ENCODE measurements around the gene COG6.

Gene COG6

GRCh38 chr13:39685652-39686051, 30.2 kb downstream of the COG6 start:
- H3K36me3 ChIP-seq (replicated peaks; ENCODE audit: insufficient read depth, low read length) = no peaks in the 10 kb centered on the region
- DNase-seq = no peak
- H3K4me1 ChIP-seq (ENCODE audit: low read length) = peaks cover 15% of the 10 kb centered on the region; the same call in 1 of the 2 replicates
- no peak overlapping the region for H2AFZ ChIP-seq (ENCODE audit: low read length)
- H3F3A ChIP-seq (ENCODE audit: insufficient read depth, low read length) = no peaks in the 10 kb centered on the region
- H3K27ac ChIP-seq (ENCODE audit: low read length) = no peak overlapping the region
- H3K9ac ChIP-seq (ENCODE audit: low read length) = no peak overlapping the region
- H4K20me1 ChIP-seq (ENCODE audit: insufficient read depth, low read length) = no peaks in the 10 kb centered on the region
- H3K79me2 ChIP-seq (ENCODE audit: low read length) = no peaks in the 10 kb centered on the region
- no peak for TF ChIP-seq CTCF (IDR thresholded peaks at IDR 0.05; ENCODE audit: low read length)
- no peak for TF ChIP-seq EZH2 (optimal IDR thresholded peaks at IDR 0.05; ENCODE audit: low read depth, low read length)
- no peak for TF ChIP-seq EZH2phosphoT487 (IDR thresholded peaks at IDR 0.05; ENCODE audit: low read length)
- H3K4me3 ChIP-seq (ENCODE audit: low read length) = no peak overlapping the region
- no peak overlapping the region for H3K4me2 ChIP-seq (ENCODE audit: low read depth, low read length)
- H3K9me3 ChIP-seq (replicated peaks; ENCODE audit: insufficient read depth, low read length) = no peaks in the 10 kb centered on the region
- no peaks in the 10 kb centered on the region for H3K27me3 ChIP-seq (replicated peaks; ENCODE audit: insufficient read depth, low read length)
- H3K9me2 ChIP-seq (replicated peaks; ENCODE audit: insufficient read depth, low read length) = no peaks in the 10 kb centered on the region

DNA sequence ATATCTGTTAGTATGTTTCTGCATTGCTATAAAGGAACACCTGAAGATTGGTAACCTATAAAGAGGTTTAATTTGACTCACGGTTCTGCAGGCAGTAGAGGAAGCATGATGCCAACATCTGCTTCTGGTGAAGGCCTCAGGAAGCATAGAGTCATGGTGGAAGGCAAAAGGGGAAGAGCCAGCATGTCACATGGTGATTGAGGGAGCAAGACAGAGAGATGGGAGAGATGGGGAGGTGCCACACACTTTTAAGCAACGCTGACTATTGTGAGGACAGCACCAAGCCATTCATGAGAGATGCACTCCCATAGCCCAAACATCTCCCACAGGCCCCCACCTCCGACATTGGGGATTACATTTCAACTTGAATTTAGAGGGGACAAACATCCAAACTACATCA, 32.8 kb downstream of the COG6 start:
- TF ChIP-seq EZH2phosphoT487 (IDR thresholded peaks at IDR 0.05; ENCODE audit: low read length) (no peak), EZH2 (optimal IDR thresholded peaks at IDR 0.05; ENCODE audit: low read depth, low read length) (no peak), CTCF (IDR thresholded peaks at IDR 0.05; ENCODE audit: low read length) (no peak)
- H3K27me3 ChIP-seq (replicated peaks; ENCODE audit: insufficient read depth, low read length) = no peaks in the 10 kb centered on the region
- no peaks in the 10 kb centered on the region for H3K79me2 ChIP-seq (ENCODE audit: low read length)
- no peaks in the 10 kb centered on the region for H3F3A ChIP-seq (ENCODE audit: insufficient read depth, low read length)
- H3K9me2 ChIP-seq (replicated peaks; ENCODE audit: insufficient read depth, low read length) = no peaks in the 10 kb centered on the region
- H3K9me3 ChIP-seq (replicated peaks; ENCODE audit: insufficient read depth, low read length) = no peaks in the 10 kb centered on the region
- no peaks in the 10 kb centered on the region for H3K36me3 ChIP-seq (replicated peaks; ENCODE audit: insufficient read depth, low read length)
- no peak for DNase-seq
- H3K27ac ChIP-seq (ENCODE audit: low read length) = no peak overlapping the region
- H2AFZ ChIP-seq (ENCODE audit: low read length) = no peak overlapping the region
- H3K4me3 ChIP-seq (ENCODE audit: low read length) = no peak overlapping the region
- H3K4me2 ChIP-seq (ENCODE audit: low read depth, low read length) = no peak overlapping the region
- H4K20me1 ChIP-seq (ENCODE audit: insufficient read depth, low read length) = no peaks in the 10 kb centered on the region
- 0 out of 2 replicates have a peak, but pooled peaks cover 10% of the 10 kb centered on the region for H3K4me1 ChIP-seq (ENCODE audit: low read length)
- H3K9ac ChIP-seq (ENCODE audit: low read length) = no peak overlapping the region

GRCh38 chr13:39688699-39689405, 33.4 kb downstream of the COG6 start:
- no peak overlapping the region for H3K4me3 ChIP-seq (ENCODE audit: low read length)
- no peaks in the 10 kb centered on the region for H3K9me3 ChIP-seq (replicated peaks; ENCODE audit: insufficient read depth, low read length)
- 0 out of 2 replicates have a peak, but pooled peaks cover 9% of the 10 kb centered on the region for H3K4me1 ChIP-seq (ENCODE audit: low read length)
- no peak overlapping the region for H3K27ac ChIP-seq (ENCODE audit: low read length)
- H3K9ac ChIP-seq (ENCODE audit: low read length) = no peak overlapping the region
- no peak for TF ChIP-seq EZH2 (optimal IDR thresholded peaks at IDR 0.05; ENCODE audit: low read depth, low read length)
- TF ChIP-seq CTCF (IDR thresholded peaks at IDR 0.05; ENCODE audit: low read length) = no peak
- no peak for TF ChIP-seq EZH2phosphoT487 (IDR thresholded peaks at IDR 0.05; ENCODE audit: low read length)
- no peaks in the 10 kb centered on the region for H3K27me3 ChIP-seq (replicated peaks; ENCODE audit: insufficient read depth, low read length)
- no peak overlapping the region for H3K4me2 ChIP-seq (ENCODE audit: low read depth, low read length)
- H4K20me1 ChIP-seq (ENCODE audit: insufficient read depth, low read length) = no peaks in the 10 kb centered on the region
- H2AFZ ChIP-seq (ENCODE audit: low read length) = no peak overlapping the region
- DNase-seq = no peak
- H3K79me2 ChIP-seq (ENCODE audit: low read length) = no peaks in the 10 kb centered on the region
- no peaks in the 10 kb centered on the region for H3K9me2 ChIP-seq (replicated peaks; ENCODE audit: insufficient read depth, low read length)
- no peaks in the 10 kb centered on the region for H3K36me3 ChIP-seq (replicated peaks; ENCODE audit: insufficient read depth, low read length)
- no peaks in the 10 kb centered on the region for H3F3A ChIP-seq (ENCODE audit: insufficient read depth, low read length)

Data from MM.1S (cell line).